KG1 (cell line): ENCODE results near the gene OR5C1.
A peak's percentile ranks its signal among the peaks of the same experiment; 100 is the strongest.
"Not testable (repeated sequence)": the region's sequence is repeated elsewhere in the genome, so short reads cannot be mapped to it uniquely, and the experiment has no call there.

Source experiments
- DNase-seq: peaks from one replicate; lab custom pipeline; 2025; lab: John Stamatoyannopoulos, UW

The OR5C1 gene

DNA sequence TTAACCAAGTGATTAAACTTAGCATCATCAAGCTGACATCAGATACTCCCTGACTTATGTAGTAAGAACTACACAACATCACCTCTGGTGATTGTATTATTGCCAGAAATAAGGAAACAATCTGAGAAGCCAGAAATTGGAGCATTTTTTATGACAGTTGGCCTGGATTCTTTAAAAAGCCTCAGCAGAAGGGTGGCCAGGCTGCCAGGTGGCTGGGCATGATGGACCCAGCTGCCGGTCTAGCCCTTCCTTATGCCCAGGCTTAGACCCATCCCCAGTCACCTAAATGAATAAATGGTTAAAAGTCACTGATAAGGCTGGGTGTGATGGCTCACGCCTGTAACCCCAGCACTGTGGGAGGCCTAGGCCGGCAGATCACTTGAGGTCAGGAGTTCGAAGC is 24.0 kb downstream of the OR5C1 start:
- DNase-seq, result no peak

DNA sequence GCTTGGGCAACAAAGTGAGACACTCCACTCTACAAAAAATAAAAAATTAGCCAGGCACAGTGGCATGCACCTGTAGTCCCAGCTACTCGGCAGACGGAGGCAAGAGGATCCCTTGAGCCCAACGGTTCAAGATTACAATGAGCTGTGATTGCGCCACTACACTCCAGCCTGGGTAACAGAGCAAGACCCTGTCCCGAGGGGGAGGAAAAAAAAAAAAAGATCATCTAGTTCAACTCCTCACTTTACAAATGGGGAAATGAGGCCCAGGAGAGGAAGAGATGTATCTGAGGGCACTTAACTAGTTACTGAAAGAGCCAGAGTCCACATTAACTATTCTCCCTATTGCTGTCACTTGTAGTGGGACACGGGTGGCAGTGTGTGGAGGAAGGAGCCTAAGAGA is 25.8 kb downstream of the OR5C1 start:
- DNase-seq, result no peak

DNA sequence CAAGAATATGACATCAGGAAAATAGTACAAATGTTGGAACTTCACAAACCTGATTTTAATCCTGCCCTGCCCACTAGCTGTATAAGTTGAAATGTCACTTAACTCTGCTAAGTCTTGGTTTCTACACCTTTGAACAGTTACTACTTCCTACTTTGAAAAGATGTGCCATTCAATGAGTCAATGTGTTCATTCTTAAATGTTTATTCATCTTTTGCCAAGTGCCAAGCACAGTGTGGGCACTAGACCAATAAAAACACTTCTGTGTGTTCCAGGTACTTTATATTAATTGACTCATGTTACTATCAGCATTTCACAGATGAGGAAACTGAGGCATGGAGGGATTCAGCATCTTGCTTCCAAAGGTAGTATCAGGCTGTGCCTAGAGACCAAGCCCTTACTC is 26.8 kb downstream of the OR5C1 start:
- no peak for DNase-seq

DNA sequence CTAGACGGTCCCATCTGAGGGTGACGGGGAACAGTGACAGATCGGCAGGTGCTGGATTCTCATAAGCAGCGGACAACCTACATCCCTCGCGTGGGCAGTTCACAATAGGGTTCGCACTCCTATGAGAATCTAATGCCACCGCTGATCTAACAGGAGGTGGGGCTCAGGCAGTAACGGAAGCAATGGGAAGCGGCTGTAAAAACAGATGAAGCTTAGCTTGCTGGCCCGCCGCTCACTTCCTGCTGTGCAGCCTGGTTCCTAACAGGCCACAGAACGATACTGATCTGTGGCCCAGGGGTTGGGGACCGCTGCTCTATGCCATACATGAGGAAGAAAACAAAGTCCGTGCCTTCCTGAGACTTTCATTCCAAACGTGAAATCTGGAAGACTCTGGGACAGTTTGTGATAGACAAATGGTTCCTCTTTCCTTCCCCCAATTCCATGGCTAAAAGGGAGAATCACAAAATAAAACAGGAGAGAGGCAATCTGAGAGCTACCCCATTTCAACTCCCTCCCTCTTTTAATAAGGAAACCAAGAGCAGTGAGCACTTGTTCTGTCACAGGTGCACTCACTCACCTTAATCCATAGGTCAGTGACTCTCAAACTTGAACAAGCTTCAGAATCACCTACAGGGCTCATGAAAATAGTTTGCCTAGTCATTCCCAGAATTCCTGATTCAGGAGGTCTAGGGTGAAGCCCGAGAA is 27.6 kb downstream of the OR5C1 start:
- DNase-seq, result peak; percentile 49

DNA sequence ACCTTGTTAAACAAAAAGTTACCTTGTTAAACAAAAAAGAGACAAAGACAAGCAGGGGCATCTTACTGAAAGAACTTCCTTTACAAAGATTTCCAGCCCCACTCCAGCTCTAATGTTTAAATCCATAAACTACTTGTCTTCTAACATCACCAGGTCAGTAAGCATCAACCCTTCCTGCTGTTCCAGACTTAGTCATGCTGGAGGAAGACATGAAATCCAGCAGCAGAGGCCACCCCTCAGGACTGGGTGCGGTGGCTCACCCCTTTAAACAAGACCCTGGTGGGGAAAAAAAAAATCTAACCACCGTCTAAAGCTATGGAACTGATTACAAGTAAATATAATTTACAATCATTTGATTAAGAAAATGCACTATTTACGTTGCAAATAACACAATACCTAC is 30.6 kb downstream of the OR5C1 start:
- DNase-seq, result no peak

DNA sequence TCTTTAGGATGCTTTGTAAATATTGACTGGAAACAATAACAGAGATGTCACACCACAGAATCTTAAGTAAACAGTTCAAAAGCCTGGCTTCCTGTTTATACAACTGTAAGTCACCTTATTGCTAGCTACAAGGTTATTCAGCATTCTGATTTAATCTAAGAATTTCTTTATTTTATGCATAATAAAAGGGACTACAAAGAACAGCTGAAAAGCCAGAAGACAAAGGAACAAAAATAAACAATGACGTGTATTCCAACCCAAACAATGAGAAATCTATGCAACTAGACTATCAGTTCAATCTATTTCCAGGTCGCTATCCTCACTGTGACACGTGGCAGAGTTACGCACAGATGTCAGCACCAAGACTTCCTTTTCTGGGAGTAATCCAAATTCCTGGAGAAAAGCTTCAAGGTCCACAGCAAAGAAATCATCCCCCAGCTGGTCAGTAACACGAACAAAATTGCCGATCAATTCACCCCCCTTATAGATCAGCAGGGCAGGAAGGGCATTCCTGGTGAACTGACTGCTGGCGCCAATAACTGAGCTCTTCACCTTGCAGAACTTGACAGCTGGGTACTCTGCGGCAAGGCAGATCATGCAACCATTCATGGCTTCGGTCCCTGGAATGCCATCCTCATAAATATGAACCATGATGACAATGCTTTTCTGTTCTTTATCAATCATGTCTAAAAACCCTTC is 31.2 kb downstream of the OR5C1 start:
- DNase-seq, result no peak

DNA sequence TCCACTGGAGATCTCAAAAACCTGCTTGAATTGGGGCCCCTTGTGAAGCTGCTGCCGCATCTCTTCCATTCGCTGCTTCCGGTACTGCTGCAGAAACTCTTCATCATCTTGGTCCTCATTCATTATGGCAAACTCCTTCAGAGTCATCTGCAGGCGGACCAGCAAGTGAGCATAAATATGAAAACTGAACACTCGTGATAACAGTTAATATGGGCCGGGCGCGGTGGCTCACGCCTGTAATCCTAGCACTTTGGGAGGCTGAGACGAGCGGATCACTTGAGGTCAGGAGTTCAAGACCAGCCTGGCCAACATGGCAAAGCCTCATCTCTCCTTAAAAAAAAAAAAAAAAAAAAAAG is 31.7 kb downstream of the OR5C1 start:
- DNase-seq, result no peak

DNA sequence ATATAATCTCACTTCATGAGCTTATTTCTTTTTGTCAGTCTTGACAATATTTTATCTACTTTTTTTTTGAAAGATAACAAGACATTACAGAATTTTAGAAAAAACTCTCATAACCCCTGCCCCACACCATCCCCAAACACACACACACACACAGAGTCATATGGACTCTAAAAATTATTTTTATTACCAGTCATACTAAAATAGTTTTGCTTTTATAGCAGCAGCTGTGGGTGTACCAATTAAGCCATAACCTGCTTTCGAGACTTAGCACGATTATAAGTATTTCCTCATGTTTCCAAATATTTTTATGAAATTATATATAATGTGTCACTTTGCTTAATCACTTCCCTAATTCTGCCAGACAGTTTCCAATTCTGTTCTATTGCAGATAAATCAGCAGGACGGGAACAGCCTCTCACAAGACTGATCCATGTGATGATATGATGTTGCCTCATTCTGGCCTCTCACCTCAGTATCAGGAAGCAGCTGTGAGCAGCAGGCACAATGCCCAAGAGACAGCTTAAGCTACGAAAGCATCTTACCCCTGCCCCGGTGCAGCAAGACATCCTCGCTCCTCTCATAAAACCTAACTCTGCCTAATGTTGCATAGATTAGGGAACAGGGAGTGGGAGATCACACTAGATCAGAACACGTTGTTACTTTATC is 32.7 kb downstream of the OR5C1 start:
- DNase-seq, result peak; percentile 56

DNA sequence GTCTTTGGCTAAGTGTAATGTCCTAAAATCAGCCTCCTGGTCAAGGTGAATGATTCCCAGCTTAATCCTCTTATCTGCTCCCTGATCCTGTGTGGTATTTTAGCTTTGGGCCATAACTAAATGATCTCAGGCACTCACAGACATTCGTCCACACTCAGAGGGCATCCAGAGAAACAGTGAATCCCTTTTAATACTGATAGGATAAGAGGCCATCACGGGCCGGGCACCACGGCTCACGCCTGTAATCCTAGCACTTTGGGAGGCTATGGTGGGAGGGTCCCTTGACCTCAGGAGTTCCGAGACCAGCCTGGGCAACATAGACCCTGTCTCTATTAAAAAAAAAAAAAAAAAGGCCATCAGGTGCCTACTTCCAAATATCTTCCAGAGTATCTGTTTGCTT is 33.3 kb downstream of the OR5C1 start:
- no peak for DNase-seq

DNA sequence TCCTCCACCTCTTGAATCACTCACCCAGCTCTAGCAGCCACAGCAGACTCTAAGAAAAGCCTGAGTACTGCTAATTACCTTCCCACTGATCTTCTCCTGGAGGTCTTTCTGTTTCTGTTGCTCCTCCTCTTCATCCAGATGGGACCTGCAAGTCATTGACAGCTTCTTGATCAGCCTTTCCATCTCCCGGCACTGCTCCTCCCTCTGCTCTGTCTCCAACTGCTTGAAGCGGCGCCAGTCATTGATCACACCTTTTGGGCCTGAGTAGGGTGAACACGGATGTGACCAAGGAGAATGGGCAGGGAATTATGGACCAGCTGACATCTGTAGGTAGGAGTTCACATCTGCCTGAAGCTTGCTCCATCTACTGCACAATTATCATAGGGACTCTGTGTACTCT is 34.2 kb downstream of the OR5C1 start:
- no peak for DNase-seq

DNA sequence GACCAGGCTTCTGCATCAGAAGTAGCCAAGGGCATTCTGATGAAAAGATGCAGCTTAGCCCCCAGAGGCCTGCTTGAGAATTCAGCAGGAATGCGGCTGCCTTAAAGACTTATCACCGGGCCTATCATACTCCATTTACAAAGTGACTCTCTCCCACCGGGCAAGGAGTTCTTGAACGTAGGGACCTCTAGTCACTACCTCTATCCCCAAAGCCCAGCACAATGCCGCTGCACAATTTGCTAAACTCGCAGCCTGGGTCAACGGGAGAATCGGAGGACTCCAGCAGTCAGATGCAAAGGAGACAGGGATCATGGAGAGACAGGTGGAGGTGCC is 39.0 kb downstream of the OR5C1 start:
- no peak for DNase-seq

DNA sequence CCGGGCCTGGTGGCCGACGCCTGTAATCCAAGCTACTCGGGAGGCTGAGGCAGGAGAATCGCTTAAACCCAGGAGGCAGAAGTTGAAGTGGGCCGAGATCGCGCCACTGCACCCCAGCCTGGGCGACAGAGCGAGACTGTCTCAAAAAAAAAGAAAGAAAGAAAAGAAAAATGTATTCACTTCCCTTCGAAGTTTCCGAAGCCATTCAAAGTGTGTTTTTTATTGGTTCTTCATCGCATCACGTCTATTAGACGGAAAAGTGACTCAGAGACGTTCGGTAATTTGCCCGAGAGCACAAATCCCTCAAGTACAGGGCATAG is 40.2 kb downstream of the OR5C1 start:
- not testable (repeated sequence) for DNase-seq

DNA sequence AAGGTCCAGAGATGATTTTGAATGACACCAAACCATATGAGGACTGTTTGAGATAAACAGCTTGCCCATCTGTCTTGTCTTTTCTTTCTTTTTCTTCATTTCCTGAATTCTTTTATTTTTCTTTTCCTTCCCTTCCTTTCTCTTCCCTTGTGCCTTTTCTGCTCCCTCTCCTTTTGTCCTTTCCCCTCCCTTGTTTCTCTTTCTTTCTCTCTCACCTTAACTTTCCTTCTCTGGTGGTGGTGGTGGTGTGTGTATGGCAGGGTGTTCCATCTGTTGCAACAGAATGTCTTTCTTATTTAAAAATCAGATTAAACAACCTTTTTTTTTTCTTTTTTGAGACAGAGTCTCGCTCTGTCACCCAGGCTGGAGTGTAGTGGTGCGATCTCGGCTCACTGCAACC is 43.5 kb downstream of the OR5C1 start:
- no peak for DNase-seq

DNA sequence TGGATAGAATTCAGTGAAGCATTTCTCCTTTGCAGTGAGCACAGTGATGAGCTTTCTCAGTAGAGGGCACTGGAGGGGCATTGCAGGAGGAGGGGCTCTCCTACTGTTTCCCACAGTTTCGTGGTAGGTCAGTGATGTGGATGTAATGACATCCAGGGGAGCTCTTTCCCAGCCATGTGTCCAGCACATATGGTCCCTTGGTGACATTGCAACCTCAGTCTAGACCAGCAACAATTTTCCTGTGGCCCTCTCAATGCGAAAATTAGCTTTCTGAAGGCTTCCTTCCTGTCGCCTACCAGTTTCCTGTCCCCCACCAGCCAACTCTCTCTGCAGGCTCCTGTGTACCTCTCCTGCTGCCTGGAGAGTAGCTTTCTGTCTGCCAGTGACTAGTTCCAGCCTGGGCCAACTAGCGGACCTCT is 46.6 kb downstream of the OR5C1 start:
- DNase-seq, result peak; percentile 42

DNA sequence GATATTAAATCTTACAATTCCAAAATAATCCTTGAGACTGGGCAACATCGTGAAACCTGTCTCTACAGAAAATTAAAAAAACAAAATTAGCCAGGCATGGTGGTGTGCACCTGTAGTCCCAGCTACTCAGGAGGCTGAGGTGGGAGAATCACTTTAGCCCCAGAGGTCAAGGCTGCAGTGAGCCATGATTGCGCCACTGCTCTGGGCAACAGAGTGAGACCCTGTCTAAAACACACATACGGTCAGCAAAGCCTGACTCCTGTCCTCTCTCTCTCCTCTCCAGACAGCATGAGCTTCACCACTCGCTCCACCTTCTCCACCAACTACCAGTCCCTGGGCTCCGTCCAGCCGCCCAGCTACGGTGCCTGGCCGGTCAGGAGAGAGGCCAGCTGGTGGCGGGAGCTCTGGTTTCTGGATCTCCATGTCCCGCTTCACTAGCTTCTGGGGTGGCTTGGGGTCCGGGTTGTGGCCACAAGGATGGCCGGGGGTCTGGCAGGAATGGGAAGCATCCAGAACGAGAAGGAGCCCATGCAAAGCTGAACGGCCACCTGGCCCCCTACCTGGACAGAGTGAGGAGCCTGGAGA is 48.6 kb downstream of the OR5C1 start:
- DNase-seq, result no peak

DNA sequence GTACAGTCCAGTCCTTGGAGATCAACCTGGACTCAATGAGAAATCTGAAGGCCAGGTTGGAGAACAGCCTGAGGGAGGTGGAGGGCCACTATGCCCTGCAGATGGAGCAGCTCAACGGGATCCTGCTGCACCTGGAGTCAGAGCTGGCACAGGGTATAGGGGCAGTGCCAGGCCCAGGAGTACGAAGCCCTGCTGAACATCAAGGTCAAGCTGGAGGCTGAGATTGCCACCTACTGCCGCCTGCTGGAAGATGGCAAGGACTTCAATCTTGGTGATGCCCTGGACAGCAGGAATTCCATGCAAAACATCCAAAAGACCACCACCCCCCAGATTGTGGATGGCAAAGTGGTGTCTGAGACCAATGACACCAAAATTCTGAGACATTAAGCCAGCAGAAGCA is 49.7 kb downstream of the OR5C1 start:
- DNase-seq, result not testable (repeated sequence)
